HCT116 (cell line): ENCODE measurements around the gene MAB21L3. TPM values are rescaled to one million over a fixed set of nuclear protein-coding genes. Genes with fewer than 3 reads are reported as not detected.

Experiments
- ATAC-seq: fragments of 200-7000 bp; cut with Tn5 transposase; 2 replicates; pipeline ENCODE4 v1.9.1; 2020; ENCODE audit warnings: mild to moderate bottlenecking, moderate library complexity
- BruUV-seq: library from RNA; stranded (reverse); fragments of 400-500 nt; replicated peaks from 2 replicates; lab custom pipeline; 2021; lab: Mats Ljungman, UMichigan
- CTCF ChIA-PET: fragments of 300-600 bp; sonication (Branson Sonifier 250); formaldehyde crosslinking; loops from one replicate; lab custom pipeline; 2021; ENCODE audit warnings: antibody characterized with exemption; lab: Charles Lee
- POLR2A ChIA-PET: fragments of 300-600, 350-600 bp; sonication (Branson Sonifier 250); formaldehyde crosslinking; loops from one replicate; lab custom pipeline; 2021; ENCODE audit warnings: antibody characterized with exemption; lab: Charles Lee
- RAD21 ChIA-PET, 2 experiments: fragments of 300-600 bp; sonication (Branson Sonifier 250); formaldehyde crosslinking; loops; one replicate each; lab custom pipeline; 2023; ENCODE audit warnings: low total read pairs in 2 of 2; ENCODE audit not compliant: uncharacterized antibody in 2 of 2, unreplicated experiment in 2 of 2, low non-redundant PET in 1 of 2; lab: Charles Lee
- DNase-seq: peaks from one replicate; pipeline ENCODE4 v3.0.0-alpha.2; 2010; ENCODE audit warnings: low read depth, low spot score
- H2AFZ ChIP-seq: fragments of 200-600 bp; shearing (Covaris generic), sonication (generic); 2 replicates; pipeline ENCODE4 v1.6.1; 2017; ENCODE audit warnings: low read depth, mixed run types, mixed read lengths, antibody characterized with exemption, low read length; ENCODE audit not compliant: poor library complexity, severe bottlenecking
- H3K27ac ChIP-seq: 2 replicates; pipeline ENCODE4 v1.5.1; 2012; ENCODE audit warnings: low read depth, low read length
- H3K27me3 ChIP-seq: fragments of 200-600 bp; sonication (generic); 2 replicates; pipeline ENCODE4 v1.6.1; 2016; ENCODE audit warnings: mixed run types, low read length, mixed read lengths; ENCODE audit not compliant: insufficient read depth
- H3K36me3 ChIP-seq, 2 experiments: fragments of 200-500 bp in 1 of 2; fragments of 200-600 bp in 1 of 2; sonication (Bioruptor generic) in 1 of 2; sonication (generic) in 1 of 2; 2 replicates each; pipeline versions ENCODE4 v1.5.1 to v1.6.1; 2014 to 2016; ENCODE audit warnings: low read length in 2 of 2, inconsistent platforms in 1 of 2, mixed read lengths in 1 of 2, mixed run types in 1 of 2; ENCODE audit not compliant: insufficient read depth in 2 of 2, control insufficient read depth in 1 of 2
- H3K4me1 ChIP-seq, 2 experiments: fragments of 200-600 bp in 1 of 2; sonication (generic) in 1 of 2; 2 replicates each; pipeline versions ENCODE4 v1.5.1 to v1.6.1; 2012 to 2017; ENCODE audit warnings: low read length in 2 of 2, inconsistent platforms in 1 of 2, mild to moderate bottlenecking in 1 of 2, mixed read lengths in 1 of 2, mixed run types in 1 of 2, moderate library complexity in 1 of 2; ENCODE audit not compliant: insufficient read depth in 2 of 2, control insufficient read depth in 1 of 2
- H3K4me2 ChIP-seq: fragments of 200-600 bp; sonication (generic); 2 replicates; pipeline ENCODE4 v1.6.1; 2017; ENCODE audit warnings: mixed run types, low read length, mixed read lengths
- H3K4me3 ChIP-seq, 2 experiments: fragments of 200-600 bp in 1 of 2; sonication (generic) in 1 of 2; replicated peaks in 1 of 2; 2 replicates each; pipeline ENCODE4 v1.5.1; 2011 to 2016; ENCODE audit warnings: low read length in 2 of 2, control low read depth in 1 of 2, low read depth in 1 of 2, mild to moderate bottlenecking in 1 of 2, mixed read lengths in 1 of 2, mixed run types in 1 of 2
- H3K79me2 ChIP-seq: fragments of 200-600 bp; sonication (generic); 2 replicates; pipeline ENCODE4 v1.6.1; 2017; ENCODE audit warnings: mild to moderate bottlenecking, mixed run types, low read length, moderate library complexity, mixed read lengths; ENCODE audit not compliant: insufficient read depth
- H3K9ac ChIP-seq: fragments of 200-600 bp; sonication (generic); 2 replicates; pipeline ENCODE4 v1.6.1; 2016; ENCODE audit warnings: low read length, mixed read lengths
- H3K9me2 ChIP-seq: fragments of 200-600 bp; sonication (generic), shearing (Covaris generic); 2 replicates; pipeline ENCODE4 v1.6.1; 2017; ENCODE audit warnings: mixed run types, mild to moderate bottlenecking, moderate library complexity; ENCODE audit not compliant: insufficient read depth
- H3K9me3 ChIP-seq, 2 experiments: fragments of 200-500 bp in 1 of 2; fragments of 200-600 bp in 1 of 2; sonication (Bioruptor generic) in 1 of 2; sonication (generic) in 1 of 2; 2 replicates each; pipeline ENCODE4 v1.6.1; 2014 to 2017; ENCODE audit warnings: low read length in 2 of 2, mixed read lengths in 2 of 2, inconsistent platforms in 1 of 2, low read depth in 1 of 2, mild to moderate bottlenecking in 1 of 2, mixed run types in 1 of 2, moderate library complexity in 1 of 2; ENCODE audit not compliant: control insufficient read depth in 1 of 2, insufficient read depth in 1 of 2
- H4K20me1 ChIP-seq: fragments of 200-600 bp; sonication (generic), shearing (Covaris generic); 2 replicates; pipeline ENCODE4 v1.6.1; 2017; ENCODE audit warnings: mixed run types, mild to moderate bottlenecking, moderate library complexity; ENCODE audit not compliant: insufficient read depth
- ATF3 ChIP-seq: IDR thresholded peaks from 2 replicates; pipeline ENCODE4 v1.6.1; 2012
- CEBPB ChIP-seq: IDR thresholded peaks from 2 replicates; pipeline ENCODE4 v1.6.1; 2012; ENCODE audit warnings: low read depth
- CTCF ChIP-seq, 3 experiments: fragments of 200-600 bp in 1 of 3; sonication (generic) in 1 of 3; IDR thresholded peaks in 2 of 3; conservative IDR thresholded peaks in 1 of 3; 2 replicates each; pipeline ENCODE4 v1.5.1; 2012 to 2017; ENCODE audit warnings: low read depth in 2 of 3, low read length in 2 of 3, antibody characterized with exemption in 1 of 3, borderline replicate concordance in 1 of 3, control low read depth in 1 of 3, mild to moderate bottlenecking in 1 of 3, mixed read lengths in 1 of 3, mixed run types in 1 of 3, moderate library complexity in 1 of 3; ENCODE audit not compliant: insufficient read depth in 1 of 3
- EGR1 ChIP-seq: IDR thresholded peaks from 2 replicates; pipeline ENCODE4 v1.6.1; 2012; ENCODE audit warnings: low read depth
- ELF1 ChIP-seq: IDR thresholded peaks from 2 replicates; pipeline ENCODE4 v1.6.1; 2012; ENCODE audit warnings: low read depth, borderline replicate concordance
- EZH2 ChIP-seq: fragments of 200-600 bp; sonication (generic); IDR thresholded peaks from 2 replicates; pipeline ENCODE4 v1.6.1; 2017; ENCODE audit warnings: antibody characterized with exemption, mixed run types
- EZH2phosphoT487 ChIP-seq: fragments of 200-600 bp; IDR thresholded peaks from 2 replicates; pipeline ENCODE4 v1.6.1; 2018; ENCODE audit warnings: antibody characterized with exemption, borderline replicate concordance
- FOSL1 ChIP-seq: IDR thresholded peaks from 2 replicates; pipeline ENCODE4 v1.6.1; 2012; ENCODE audit warnings: low read depth
- JUND ChIP-seq: IDR thresholded peaks from 2 replicates; pipeline ENCODE4 v1.6.1; 2012
- MAX ChIP-seq: IDR thresholded peaks from 2 replicates; pipeline ENCODE4 v1.6.1; 2012
- POLR2AphosphoS5 ChIP-seq: IDR thresholded peaks from 2 replicates; pipeline ENCODE4 v1.6.1; 2011; ENCODE audit warnings: mild to moderate bottlenecking, low read depth, low read length, moderate library complexity
- RAD21 ChIP-seq: IDR thresholded peaks from 2 replicates; pipeline ENCODE4 v1.6.1; 2012; ENCODE audit warnings: low read depth, mild to moderate bottlenecking
- REST ChIP-seq: IDR thresholded peaks from 2 replicates; pipeline ENCODE4 v1.6.1; 2012; ENCODE audit warnings: low read depth
- SIN3A ChIP-seq: IDR thresholded peaks from 2 replicates; pipeline ENCODE4 v1.6.1; 2012; ENCODE audit warnings: low read depth
- SRF ChIP-seq: IDR thresholded peaks from 2 replicates; pipeline ENCODE4 v1.6.1; 2012; ENCODE audit warnings: low read depth
- TCF7L2 ChIP-seq: IDR thresholded peaks from 2 replicates; pipeline ENCODE4 v1.7.0; 2011; ENCODE audit warnings: borderline replicate concordance, inconsistent platforms; ENCODE audit not compliant: insufficient read depth, insufficient read length; ENCODE audit errors: extremely low read depth
- YY1 ChIP-seq: IDR thresholded peaks from 2 replicates; pipeline ENCODE4 v1.6.1; 2011; ENCODE audit warnings: low read length, low read depth, moderate library complexity, mild to moderate bottlenecking; ENCODE audit not compliant: insufficient replicate concordance; ENCODE audit errors: extremely low read depth
- ZBTB33 ChIP-seq: IDR thresholded peaks from 2 replicates; pipeline ENCODE4 v1.6.1; 2011; ENCODE audit warnings: mild to moderate bottlenecking, low read length, moderate library complexity; ENCODE audit not compliant: insufficient replicate concordance; ENCODE audit errors: extremely low read depth
- ZFX ChIP-seq: fragments of 450-650 bp; IDR thresholded peaks from 2 replicates; pipeline ENCODE4 v1.6.1; 2017
- intact Hi-C: fragments of 100-400 bp; cut with micrococcal nuclease; formaldehyde crosslinking; loops from 2 replicates; pipeline ENCODE4 v1.10.0; 2022
- total RNA-seq: library from RNA; stranded (reverse); gene quantifications from one replicate; pipeline ENCODE4 v1.2.1, GENCODE V29; 2021; ENCODE audit not compliant: unreplicated experiment

The MAB21L3 gene
- total RNA-seq, 1 experiment from 2014 or later, result not detected

- TF ChIP-seq TCF7L2 (no peak), CEBPB (no peak), YY1 (no peak), ELF1 (no peak), ATF3 (no peak), CTCF (IDR thresholded peaks at IDR 0.05 in 2 of 3, conservative IDR thresholded peaks at IDR 0.05 in 1 of 3; ENCODE audit: borderline replicate concordance in 1 of 3, insufficient read depth in 1 of 3, low read depth in 2 of 3, low read length in 2 of 3) (no peak), MAX (no peak), ZBTB33 (no peak), REST (no peak), SIN3A (no peak), RAD21 (no peak), JUND (no peak), EZH2phosphoT487 (no peak), EGR1 (no peak), FOSL1 (no peak), ZFX (no peak), POLR2AphosphoS5 (no peak), SRF (no peak), EZH2 (no peak)
- TF ChIP-seq, all 23 proteins: peak for 0
- ChIA-PET RAD21 (no interaction called here), POLR2A (no interaction called here), CTCF (interaction anchor here (1.1 to 1.7 kb wide), 2 partner anchors 11 to 388 kb away, joined by 3 to 4 read pairs; no protein-coding TSS in a partner anchor)
- H3K4me2 ChIP-seq, result no peak overlapping the region
- no peaks in the 10 kb centered on the region for H3K27me3 ChIP-seq
- H3K79me2 ChIP-seq, result no peaks in the 10 kb centered on the region
- no peak overlapping the region for H3K9ac ChIP-seq
- H3K4me3 ChIP-seq, result no peak overlapping the region
- H3K36me3 ChIP-seq, result no peaks in the 10 kb centered on the region
- ATAC-seq (no peak), DNase-seq (no peak)
- no peaks in the 10 kb centered on the region for H3K9me2 ChIP-seq
- H3K4me1 ChIP-seq, result peaks cover 5 to 24% of the 10 kb centered on the region in 2 experiments; a peak in 3 of 4 replicates
- no peaks in the 10 kb centered on the region for H3K9me3 ChIP-seq
- H4K20me1 ChIP-seq, result no peaks in the 10 kb centered on the region
- intact Hi-C loops, result no loop called here
- no peak overlapping the region for H3K27ac ChIP-seq
- H2AFZ ChIP-seq, result no peak overlapping the region
- BruUV-seq, result no TSS peak
Observed at GRCh38 chr1:116111524-116112021, 374 bp downstream of the MAB21L3 start.
